GM19468 (cell line): ENCODE data around the gene JUP.

Experiments
- ATAC-seq: cut with Tn5 transposase; IDR thresholded peaks from one replicate; pipeline ENCODE4 v1.9.1; 2021; ENCODE audit warnings: mild to moderate bottlenecking, moderate library complexity, moderate number of reproducible peaks; ENCODE audit not compliant: unreplicated experiment; ENCODE audit errors: extremely low read depth

The JUP gene

DNA sequence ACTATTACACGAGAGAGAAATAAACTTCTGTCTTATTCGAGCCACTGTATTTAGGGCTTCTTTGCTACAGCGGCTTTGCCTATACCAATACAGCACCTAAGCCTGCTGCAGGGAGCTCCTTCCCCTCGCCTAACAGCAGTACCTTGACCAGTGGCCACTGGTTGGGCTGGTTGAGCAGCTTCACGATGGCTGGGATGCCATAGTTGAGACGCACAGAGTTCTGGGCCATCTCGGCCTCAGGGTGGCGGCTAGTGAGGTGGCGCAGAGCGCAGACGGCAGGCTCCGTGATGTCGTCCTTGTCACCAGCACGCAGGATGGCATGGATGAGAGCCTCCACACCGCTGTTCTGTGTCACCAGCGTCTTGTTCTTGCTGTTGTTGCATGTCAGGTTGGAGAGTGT is 23.7 kb downstream of the JUP start:
- ATAC-seq, result no peak

DNA sequence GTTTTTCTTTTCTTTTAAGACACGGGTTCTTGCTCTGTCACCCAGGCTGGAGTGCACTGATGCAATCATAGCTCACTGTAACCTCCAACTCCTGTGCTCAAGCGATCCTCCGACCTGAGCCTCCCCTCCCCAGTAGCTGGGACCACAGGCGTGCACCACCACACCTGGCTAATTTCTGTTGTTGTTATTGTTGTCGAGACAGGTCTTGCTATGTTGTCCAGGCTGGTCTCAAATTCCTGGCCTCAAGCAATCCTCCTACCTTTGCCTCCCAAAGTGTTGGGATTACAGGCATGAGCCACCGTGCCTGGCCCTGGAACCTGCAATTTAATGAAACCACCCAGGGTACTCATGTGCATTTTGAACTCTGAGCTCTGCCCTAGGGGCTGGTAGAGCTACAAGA is 24.1 kb downstream of the JUP start:
- no peak for ATAC-seq

DNA sequence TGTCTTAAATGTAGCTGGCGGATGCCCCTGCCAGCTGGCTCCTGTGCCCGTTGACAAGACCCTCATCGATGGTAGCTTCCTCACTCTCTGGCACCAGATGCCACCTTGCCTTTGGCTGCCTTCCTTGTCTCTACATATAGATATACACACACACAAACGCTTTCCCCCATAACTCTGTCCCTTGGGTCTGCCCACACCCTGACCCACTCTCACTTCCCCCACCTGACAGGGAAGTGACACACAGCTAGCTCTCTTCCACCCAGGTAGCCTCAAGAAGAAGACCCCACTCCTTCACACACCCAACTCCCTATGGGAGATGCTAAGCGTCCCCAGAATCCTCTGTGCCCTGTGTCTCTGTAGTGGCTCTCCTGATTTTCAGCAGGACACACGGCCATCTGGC is 25.6 kb downstream of the JUP start:
- ATAC-seq, result no peak

DNA sequence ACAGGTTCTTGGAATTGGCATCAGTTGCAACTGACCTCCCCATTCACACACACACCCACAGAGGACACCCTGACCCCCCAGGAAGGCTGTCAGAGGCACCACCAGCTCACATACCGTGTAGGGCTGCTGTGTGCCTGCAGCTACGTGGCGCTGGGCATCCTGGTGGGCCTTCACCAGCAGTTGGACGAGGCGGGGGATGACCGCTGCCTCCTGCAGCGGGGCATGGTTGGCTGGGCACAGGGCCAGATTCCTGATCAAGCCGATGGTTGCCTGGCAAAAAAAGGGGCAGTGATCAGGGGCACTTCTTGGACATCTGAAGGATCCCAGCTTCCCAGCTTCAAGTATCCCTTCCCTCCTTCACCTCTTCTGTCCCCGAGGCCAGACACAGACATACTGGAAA is 27.9 kb downstream of the JUP start:
- ATAC-seq, result no peak

DNA sequence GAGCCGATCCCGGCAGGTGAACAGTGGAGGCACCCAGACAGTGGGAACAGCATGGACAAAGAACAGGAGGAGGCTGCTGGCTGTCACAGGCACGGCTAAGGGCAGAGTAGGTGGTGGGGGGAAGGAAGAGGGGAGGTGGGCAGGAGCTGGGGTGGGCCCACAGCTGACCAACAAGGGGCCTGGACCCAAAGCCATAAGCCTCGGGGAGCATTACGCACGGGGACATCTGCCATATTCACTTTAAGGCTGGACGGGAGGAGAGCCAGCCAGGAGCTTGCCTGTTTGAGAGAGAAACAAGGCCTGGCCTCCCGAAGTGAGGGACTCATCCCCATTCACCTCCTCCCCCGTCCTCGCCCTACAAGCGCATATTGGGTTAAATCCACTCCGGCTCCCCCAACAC is 32.4 kb downstream of the JUP start:
- ATAC-seq, result no peak

DNA sequence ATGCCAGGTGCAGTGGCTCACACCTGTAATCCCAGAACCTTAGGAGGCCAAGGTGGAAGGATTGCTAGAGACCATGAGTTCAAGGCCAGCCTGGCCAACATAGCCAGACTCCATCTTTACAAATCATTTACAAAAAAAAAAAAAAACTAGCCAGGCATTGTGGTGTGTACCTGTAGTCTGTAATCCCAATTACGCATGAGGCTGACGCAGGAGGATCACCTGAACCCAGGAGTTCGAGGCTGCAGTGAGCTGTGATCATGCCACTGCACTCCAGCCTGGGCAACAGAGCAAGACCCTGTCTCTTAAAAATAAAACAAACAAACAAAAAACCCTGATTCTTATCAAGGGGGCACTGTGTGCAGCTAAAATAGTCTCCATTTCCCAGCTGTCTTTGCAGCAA is 35.2 kb downstream of the JUP start:
- ATAC-seq, result no peak

DNA sequence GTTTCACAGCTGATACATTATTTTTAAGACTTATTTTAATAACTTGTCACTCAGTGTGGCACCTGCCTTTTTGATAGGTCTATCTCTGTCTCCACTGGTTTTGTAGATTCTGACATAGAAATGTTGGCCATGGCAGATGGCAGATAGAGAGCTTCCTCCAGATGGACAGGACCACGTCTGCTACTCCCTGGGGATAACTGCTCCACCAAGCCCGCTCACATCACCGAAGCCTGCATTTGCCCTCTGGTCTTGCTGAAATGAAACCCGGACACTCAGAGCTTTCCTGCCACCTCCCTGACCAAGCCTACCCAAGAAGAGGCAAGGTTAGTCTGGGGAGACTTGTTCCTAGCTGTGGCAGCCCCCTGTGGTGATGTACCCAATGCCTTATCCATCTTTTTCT is 35.6 kb downstream of the JUP start:
- ATAC-seq, result no peak

DNA sequence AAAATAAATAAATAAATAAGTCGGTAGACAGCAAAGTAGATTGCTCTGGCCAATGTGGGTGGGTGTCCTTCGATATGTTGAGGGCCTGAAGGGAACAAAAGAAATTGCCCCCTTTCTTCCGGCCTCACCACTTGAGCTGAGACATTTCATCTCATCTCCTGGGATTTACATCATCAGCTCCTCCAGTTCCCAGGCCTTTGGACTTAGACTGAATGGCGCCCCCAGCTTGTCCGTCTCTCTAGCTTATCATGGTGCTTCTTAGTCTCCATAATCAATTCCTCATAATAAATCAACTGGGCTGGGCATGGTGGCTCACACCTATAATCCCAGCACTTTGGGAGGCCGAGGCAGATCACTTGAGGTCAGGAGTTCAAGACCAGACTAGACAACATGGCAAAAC is 38.2 kb downstream of the JUP start:
- ATAC-seq, result no peak

DNA sequence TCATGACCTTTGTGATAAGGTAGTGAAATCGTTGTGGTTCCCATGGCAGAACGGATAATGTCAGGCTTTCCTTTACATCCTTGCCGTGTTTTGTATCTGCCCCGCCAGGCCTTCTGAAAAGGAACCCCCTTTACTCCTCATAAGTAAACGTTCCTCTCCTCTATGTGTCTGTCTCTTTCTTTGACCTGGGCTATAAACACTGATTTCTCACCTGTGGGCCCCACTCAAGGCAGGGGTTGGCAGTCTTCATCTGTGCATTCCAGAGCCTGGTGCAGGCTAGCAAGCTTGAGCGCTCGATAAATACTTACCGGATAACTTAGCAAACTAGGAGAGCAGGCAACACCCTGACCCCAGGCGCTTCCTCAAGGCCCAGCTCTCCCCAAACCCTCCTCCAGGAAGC is 44.8 kb downstream of the JUP start:
- no peak for ATAC-seq

DNA sequence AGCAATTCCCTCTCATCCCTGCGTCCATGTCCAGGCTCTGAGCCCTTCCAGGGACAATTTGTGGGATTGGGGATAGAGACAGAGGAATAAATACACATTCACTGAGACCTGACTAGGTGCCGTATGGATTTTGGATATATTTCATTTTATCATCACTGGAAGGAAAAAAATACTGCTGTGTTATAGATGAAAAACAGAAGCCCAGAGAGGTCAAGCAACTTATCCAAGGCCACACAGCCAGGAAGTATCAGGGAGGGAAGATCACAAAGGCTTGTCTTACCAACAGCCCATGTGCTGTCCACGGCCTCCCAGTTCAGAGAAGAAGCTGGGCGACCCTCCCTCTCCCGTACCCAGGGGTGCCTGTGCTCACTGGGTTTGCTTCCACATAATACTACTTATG is 46.0 kb downstream of the JUP start:
- ATAC-seq, result no peak

DNA sequence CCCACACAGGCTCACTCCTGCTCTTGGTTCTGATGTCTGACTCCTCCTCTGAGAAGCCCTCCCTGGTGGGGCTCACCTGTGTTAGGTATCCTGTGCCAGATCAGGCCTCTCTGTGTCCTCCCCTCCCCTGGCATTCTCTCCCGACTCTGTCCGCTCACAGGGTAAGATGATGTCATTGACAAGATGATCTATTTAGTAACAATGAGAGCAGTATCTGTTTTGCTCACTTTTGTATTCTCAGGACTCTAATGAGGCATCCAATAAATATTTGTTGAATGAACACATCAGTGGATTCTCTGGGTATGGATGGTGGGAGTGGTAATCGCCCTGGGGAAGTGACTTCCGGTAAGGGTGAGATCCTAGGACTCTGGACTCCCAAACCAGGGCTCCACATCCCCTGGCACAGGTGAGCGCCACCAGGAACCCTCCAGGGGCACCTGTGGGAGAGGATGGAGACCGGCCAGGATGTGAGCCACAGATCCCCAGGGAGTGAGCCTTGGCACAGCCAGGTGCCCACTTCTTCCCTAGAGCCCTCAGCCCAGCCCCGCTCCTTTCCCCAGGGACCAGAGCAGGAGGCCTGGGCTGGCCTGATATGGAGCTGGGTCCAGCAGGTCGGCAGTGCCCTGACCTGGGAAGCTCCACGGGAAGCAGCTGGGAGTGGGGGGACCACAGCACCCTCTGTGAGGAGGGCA is 46.7 kb downstream of the JUP start:
- ATAC-seq, result no peak

DNA sequence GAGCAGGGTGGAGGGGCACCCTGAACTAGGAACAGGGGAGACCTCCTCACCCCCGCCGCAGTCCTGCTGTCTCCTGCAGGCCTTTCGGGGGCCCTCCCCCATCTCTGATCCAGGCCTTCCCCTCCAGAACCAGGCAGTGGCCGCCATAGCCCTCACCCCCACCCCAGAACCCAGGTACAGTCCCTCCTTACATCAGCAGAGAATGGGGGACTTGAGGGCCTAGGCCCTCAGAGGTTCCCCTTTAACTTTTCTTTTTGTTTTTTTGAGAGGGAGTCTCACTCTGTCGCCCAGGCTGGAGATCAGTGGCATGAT is 47.8 kb downstream of the JUP start:
- ATAC-seq, result no peak

DNA sequence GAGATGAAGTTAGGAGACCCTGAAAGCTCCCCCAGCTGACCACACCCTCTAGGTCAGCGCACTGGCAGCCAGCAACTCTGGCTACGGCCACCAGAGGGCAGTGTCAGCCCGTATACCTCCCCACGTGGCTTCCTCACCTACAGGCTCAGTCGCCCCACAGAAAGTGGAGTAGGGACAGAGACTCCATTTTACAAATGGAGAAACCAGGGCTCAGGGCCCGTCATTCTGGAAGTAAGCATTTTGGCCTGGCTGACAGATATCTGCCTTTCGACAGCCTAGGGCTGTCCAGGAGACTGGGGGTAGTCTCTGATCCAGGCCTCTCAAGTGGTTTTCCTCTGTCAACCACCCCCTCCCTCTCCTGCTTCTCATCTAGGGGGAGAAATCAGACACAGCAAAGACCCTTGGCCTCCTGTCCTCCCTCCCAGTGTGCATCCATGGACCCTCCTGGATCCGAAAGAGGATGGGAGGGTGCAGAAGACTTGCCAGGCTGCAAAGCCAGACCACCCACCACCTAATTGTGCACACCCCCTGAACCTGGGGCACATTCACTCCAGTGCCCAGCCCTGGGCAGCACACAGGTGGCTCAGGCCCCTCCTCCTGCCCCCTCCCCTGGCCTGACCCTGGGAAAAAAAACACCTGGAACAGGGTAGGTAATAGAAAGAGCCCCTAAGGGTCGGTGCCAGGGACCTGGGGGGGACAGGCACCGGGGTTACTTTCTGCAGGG is 48.3 kb downstream of the JUP start:
- ATAC-seq, result no peak

DNA sequence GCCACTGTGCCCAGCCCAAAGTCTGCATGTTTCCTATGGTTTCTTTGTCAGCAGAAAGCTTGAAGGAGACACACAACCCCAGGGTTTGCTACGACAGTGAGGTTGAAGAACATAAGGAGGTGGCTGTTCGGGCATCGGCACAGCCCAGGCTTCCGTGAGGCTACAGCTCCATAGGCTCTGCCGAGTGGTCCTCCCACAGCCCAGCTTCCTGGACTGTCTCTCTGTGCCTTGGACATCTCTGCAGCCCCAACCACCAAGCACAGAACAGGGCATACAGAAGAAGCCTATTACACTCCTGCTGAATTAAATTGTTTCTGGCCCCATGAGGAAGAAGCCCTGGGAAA is 48.9 kb downstream of the JUP start:
- no peak for ATAC-seq

DNA sequence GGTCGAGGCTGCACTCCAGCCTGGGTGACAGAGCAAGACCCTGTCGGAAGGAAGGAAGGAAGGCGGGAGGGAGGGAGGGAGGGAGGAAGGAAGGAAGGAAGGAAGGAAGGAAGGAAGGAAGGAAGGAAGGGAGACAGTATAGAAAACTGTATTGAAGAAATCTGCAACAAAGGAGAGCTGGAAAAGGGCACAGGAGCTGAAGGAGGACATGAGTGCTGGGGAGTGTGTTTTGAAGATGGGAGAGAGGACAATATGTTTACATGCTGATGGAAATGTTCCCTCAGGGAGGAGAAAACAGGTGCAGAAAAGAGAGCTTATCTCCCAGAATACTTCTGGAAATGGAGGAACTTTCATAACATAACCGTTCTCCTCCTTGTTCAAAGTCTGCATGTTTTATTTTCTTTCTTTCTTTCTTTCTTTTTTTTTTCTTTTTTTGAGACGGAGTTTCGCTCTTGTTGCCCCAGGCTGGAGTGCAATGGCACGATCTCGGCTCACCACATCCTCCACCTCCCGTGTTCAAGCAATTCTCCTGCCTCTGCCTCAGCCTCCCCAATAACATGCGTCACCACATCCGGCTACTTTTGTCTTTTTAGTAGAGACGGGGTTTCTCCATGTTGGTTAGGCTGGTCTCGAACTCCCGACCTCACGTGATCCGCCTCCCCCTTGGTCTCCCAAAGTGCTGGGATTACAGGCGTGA is 49.4 kb downstream of the JUP start:
- ATAC-seq, result no peak

DNA sequence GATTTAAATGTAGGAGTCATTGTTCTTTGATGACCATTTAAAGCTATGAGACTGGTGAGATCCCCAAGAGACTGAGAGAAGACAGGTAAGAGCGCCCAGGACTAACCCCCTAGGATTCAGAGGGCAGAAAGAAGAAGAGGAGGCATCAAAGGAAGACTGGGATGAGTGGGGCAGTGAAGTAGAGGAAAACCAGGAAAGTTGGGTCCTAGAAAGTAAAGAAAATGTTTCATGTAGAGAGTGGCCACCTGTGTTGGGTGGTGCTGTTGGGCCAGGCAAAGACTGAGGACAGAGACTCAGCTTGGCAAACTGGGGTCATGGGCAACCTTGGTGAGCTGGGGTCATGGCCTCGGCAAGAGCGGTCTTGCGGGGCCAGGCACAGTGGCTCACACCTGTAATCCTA is 50.8 kb downstream of the JUP start:
- no peak for ATAC-seq

DNA sequence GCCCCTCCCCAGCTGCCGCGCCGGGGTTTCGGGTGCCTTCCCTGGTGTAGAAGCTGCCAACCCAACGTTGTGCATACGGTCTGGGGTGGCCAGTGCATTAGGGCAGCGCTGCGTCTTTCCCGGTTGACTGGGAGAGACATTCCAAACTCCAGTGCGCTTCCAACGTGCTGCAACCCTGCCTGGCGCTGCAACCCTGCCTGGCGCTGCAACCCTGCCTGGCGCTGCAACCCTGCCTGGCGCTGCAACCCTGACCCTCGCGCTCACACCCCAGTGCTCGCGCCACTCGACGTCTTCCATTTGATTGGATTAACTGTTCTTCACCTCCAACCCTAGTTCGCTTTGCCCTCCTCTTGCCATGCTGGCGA is 51.6 kb downstream of the JUP start:
- no peak for ATAC-seq

DNA sequence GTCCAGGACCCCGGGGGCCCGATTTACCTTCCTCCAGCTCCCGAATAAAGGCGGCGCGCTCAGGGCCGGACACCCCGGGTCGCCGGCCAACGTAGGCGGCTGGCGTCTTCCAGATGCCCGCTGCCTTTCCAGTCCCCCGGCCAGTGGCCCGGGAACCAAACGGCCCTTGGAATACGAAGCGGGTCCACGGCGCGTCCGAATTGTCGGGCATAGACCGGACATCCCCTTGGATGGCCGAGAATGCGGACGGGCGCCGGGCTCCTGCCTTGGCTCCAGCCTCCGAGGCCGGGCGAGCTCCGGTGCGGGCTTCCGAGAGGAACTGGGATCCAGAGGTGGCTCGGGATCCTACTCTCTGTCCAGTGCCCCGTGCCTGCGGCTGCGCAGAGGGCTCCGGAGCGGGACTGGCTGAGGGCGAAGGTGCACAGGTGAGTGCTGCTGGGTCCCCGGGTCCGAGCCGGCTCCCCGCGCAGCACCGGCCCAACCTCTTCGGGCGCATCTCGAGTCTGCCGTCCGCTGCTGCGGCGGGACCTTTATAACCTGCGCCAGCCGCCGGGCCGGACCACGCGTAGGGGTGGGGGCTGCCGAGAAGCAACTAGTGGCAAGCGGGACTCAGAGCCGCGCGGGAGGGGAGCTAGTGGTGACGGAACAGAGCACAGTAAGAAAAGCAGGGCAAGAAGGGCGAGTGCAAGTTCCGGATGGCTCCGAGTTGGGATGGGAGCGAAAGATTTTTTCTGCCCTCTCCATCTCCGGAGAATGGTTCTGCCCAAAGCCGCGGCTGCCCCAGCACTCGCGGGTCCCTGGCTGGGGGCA is 52.2 kb downstream of the JUP start, which contains the start of gene HAP1:
TSS of gene HAP1 (minus strand) at position 505 of the 810 bp plus-strand sequence. CDS start at position 496, 9 bp downstream.
- no peak for ATAC-seq

DNA sequence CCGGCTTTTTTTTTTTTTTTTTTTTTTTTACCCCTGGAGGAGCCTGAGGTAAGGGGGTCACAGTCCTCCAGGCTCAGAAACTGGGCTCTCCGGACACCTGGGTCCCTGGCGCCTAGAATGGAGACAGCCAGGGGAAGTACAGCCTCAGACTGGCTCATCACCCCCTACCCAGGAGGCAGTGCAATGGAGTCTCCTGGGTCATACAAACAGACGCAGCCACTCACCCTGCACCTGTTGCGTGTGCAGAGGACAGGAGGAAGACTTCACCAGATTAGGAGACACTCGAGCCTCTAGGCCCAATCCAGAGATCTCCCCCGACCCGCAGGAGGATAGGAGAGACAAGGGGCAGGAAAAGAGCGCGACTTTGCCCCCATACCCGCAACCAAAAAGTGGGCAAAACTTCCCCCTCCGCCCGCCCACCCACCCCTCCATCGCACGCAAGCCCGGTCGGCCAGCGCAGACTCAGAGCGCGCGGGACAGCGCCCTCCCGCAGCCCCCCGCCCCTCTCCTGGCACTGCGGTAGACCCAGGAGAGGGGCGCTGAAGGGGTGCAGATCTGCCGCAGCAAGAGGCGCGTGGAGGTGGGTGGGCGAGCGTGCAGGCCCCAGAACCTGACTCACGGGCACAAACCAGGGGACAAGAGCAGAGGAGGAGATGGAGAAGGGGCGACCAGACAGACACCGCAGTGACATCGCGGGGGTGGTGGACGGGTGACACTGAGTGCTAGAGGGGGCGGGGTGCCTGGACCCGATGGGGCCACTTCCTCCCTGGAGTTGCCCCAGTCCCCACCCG is 53.0 kb downstream of the JUP start:
- no peak for ATAC-seq

DNA sequence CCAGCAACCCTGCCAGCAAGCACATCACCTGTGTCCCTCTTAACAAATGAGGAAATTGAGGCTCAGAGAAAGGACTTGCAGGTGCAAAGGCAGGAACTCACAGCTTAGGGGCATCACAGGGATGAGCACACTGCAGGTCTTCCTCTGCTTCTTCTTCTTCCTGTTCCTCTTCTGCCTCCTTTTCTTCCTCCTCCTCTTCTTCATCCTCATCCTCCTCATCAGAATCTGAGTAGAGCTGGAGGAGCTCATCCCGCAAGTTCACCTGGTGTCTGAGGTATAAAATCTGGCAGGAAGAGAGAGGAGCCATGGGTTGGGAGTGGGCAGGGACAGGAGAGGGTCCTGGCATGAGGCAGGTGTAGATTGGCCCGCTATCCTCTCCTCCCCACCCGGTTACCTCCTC is 54.7 kb downstream of the JUP start:
- no peak for ATAC-seq
